Activated naive CD4-positive, alpha-beta T cell (primary cell): ENCODE measurements around the gene DLK1.

ENCODE experiments used
- DNase-seq, 4 experiments: peaks; one replicate each; lab custom pipeline; 2025; lab: John Stamatoyannopoulos, UW

Gene DLK1

DNA sequence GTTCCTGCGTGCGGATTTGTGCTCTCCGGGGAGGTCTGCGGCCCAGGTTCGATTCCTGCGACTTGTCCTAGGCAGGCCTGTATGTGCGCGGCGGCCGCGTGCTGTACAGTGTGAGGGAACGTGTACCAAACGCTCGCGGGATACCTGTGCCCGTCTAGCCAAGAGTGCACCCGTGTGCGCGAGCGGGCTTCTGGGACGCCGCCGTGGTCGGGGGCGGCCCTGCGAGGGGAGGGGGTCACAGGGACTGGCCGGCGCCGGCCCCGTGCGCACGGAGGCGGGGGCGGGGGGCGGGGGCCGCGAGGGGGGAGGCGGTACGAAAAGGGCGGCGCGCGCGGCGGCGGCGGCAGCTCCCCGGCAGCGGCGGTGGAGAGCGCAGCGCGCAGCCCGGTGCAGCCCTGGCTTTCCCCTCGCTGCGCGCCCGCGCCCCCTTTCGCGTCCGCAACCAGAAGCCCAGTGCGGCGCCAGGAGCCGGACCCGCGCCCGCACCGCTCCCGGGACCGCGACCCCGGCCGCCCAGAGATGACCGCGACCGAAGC, at the start of gene DLK1:
TSS of gene DLK1 (plus strand) at position 343 of the 536 bp plus-strand sequence. CDS start at position 520, 177 bp downstream.
- DNase-seq: no peak

DNA sequence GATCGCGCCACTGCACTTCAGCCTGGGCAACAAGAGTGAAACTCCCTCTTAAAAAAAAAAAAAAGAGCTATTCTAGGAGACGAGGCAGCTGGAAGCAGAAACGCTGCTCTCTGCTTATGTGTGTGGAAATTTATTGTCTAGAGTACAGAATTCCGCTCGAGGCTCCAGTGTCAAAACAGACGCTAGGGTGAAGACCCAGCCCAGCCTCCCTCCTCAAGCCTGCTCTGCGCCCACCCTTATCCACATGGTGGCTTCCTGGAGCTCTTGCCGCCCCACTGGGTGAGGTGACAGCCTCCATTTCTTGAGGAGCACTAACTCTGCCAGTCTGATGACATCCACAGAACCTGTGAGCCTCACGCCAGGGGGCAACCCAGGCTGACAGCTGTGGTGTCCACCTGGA, 49.5 kb upstream of the DLK1 start:
- DNase-seq: no peak

- DNase-seq: no peak
These were observed 48.9 kb upstream of the DLK1 start for GRCh38 chr14:100677554-100678468.

- DNase-seq: no peak
These were observed 48.2 kb upstream of the DLK1 start for GRCh38 chr14:100678469-100678828.

DNA sequence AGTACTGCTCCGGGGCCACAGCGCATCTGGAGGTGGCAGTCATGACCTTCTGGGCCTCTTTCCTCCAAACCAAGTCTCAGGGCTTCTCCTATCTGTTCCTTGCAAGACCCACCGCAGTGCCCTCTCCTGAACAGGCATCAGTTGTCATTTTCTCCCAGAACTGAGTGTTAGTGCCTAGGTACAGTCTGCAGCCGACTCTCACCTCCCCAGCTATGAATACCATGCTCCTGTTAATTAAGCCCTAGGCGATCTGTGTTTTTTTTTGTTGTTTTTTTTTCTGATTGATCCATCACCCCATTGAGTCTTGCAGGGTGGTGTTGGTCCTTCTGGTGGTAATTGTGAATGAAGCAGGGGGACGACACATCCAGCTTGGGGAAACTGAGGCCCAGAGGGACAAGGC, 47.5 kb upstream of the DLK1 start:
- no peak for DNase-seq

DNA sequence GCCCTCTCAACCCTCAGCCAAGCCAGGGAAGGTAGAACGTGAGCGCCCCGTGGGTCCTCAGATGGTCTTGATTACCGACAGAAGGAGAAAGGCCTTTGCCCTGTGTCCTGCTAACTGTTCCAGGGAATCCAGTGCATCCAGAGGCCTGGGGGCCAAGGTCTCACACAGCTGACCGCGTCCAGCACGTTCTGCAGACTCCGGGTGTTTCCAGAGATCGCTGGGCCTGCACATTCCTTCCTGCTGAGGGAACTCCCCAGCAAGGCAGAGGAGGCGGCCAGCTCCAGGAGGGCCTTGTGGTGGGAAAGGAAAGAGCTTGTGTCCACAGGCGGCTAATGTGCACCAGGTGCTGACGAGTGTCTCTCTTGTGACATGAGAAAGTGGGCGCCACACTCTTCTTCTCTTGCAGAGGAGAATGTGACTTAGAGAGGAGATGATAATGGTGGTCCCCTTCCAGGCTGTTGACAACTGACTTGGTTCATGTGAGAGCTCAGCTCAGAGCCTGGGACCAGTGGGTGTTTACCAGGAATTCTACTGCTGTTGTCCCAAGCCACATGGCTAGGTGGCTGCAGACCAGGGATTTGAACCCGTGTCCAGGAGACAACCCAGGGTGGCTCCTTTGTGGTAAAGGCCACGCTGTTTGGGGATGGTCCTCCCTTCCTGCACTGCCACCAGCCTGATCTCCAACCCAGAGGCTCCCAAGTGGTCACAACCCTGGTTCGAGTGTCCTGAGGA, 46.8 kb upstream of the DLK1 start:
- DNase-seq: no peak

DNA sequence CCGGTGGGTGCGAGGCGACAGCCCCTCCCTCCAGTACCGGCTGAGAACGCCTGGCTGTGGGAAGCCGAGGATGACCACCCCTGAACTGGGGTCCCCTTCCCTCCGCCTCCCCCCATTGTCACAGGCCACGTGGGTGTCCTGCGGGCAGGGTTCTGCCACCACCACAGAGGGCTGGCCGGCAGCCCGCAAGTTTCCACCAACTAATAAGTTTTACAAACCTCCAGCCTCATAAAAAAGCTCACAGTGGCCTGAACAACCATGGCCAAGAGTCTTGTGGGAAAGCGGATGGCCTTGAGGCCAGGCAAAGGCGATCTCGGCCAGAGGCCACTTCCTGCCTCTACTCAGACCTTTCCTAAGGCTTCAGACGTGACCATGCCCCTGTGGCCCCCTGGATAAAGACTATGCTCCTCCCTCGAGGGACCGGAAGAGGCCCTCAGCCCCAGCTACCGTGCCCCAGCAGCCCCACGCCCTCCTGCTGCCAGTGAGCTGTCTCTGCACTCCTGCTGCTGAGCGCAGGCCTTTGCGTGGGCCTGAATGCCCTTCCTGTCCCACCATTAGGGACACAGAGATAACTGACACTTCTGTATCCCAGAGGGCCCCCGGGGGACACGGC, 46.1 kb upstream of the DLK1 start:
- DNase-seq: no peak

DNA sequence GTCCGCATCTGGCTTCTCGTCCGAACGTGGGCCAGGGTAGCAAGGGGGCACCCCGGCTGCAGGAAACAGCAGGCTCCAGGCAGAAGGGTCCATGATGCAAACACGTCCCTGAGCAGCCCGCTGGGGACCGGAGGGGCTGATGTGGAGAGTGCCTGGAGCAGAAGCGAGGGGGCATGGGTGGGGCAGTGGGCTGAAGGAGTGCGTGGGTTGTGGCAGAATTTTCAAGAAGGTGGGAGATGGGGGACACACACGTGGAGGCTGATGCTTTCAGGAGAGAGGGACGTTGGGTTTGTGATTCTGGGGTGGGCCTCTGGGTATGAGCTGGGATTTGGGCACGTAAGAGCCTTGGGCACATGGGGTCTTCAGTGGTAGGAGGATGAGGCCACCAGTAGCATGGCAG, 45.6 kb upstream of the DLK1 start:
- no peak for DNase-seq

DNA sequence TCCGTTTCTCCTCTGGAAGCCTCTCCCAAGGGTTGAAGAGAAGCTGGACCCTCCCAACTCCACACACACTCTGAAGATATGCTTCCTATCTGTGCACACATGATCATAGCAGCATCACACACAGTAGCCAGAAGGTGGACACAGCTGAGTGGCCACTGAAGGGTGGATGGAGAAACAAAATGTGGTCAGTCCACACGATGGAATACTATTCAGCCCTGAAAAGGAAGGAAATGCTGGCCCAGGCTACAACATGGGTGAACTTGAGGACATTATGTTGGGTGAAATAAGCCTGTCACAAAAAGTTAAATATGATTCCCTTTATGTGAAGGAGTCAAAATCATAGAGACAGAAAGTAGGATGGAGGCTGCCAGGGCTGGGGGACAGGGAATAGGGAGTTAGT, 43.9 kb upstream of the DLK1 start:
- no peak for DNase-seq

- DNase-seq: no peak
These were observed 43.1 kb upstream of the DLK1 start for GRCh38 chr14:100683578-100683977.

DNA sequence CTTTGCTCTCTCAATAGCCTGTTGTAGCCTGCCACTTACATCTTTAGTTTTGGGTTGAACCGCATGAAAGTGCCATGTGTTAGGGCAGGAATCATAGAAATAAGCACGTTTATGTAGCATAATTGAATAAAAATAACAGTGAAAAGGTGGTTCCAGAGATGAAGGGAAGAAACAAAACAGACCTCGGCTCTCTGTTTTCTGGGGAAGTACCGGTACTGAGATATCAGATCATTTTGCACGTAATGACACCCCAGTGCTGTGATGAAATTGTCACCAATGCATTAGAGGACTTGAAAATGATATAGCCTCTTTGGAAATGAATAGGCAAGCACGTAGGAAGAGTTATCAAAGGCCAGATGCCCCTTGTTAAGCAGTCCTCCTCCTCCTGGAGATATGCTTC, 42.5 kb upstream of the DLK1 start:
- no peak for DNase-seq

- DNase-seq: no peak
These were observed 41.7 kb upstream of the DLK1 start for GRCh38 chr14:100684961-100685360.

DNA sequence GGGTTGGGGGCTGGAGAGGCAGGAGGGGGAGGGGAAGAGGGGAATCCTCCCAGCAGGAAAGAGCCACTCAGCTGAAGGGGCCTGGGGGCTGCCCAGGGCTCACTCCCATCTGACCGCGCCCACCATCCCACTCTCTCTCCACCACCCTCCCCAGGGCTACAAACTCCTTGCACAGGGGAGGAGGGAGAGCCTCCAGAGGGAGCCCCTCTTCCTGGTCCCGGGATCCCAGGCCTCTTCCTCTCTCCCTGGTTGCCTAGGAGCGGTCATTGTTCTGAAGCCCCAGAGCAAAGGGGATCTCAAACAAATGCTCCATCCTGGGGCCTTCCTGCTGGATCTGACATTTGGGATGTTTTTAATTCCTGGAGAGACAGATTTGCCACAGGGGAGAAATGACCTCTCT, 39.8 kb upstream of the DLK1 start:
- DNase-seq: no peak

- no peak for DNase-seq
These were observed 39.3 kb upstream of the DLK1 start for GRCh38 chr14:100687386-100687785.

GRCh38 chr14:100688051-100688450, 38.6 kb upstream of the DLK1 start:
- DNase-seq: no peak

- no peak for DNase-seq
These were observed 37.9 kb upstream of the DLK1 start for GRCh38 chr14:100688598-100689461.

DNA sequence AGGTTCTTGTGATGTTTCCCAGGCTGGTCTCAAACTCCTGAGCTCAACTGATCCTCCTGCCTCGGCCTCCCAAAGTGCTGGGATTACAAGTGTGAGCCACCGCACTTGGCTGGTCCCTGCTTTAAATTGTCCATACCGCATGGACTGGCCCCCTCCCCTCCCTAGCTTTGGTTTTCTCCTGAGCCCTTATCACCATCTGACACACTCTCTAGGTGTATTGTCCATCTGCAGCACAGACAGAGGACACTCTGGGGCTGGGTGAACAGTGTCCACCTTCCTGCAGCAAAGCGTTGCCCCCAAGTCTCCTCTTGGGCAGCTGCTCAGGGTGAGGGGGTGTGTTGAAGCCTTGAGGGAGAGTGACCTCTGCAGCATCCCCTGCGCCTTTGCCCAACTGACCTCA, 36.0 kb upstream of the DLK1 start:
- DNase-seq: no peak

- no peak for DNase-seq
These were observed 35.2 kb upstream of the DLK1 start for GRCh38 chr14:100691395-100692056.

GRCh38 chr14:100692256-100692655, 34.4 kb upstream of the DLK1 start:
- no peak for DNase-seq

DNA sequence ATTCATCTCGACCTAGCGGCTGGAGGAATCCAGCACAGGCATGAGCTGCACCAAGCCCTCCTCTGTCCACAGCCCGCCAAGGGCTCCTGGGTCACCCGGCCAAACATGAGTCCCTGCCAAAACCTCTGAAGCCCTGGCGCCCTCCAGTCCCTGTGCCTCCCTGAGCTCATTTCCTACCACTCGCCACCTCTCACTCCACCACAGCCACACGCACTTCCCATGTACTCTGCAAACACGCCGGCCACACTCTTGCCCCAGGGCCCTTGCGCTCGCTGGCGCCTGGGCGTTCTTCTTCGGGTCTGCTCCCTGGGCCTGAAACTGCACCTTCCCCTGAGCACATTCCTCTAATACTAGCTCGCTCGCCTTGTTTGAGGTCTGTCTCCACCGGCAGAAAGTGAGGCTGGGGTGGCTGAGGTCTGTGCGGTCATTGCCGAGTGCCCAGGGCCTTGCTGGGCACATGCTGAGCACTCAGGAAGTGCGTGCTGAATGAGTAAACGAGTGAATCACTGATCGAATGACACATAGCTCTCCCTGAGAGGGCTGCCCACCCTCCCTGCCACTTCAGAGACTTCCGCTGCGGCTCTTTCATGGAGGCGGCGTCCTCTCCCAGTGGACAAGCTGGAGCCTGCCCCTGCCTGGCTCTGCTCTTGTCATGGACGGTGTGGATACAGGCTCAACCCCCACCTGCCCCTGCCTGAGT, 33.7 kb upstream of the DLK1 start:
- DNase-seq: no peak
